HepG2 (cell line): ENCODE measurements around the gene GIPC1. TPM values are rescaled to one million over a fixed set of nuclear protein-coding genes. Genes with fewer than 3 reads are reported as not detected.
A peak's percentile ranks its signal among the peaks of the same experiment; 100 is the strongest.

Experiments
- AHR ChIP-seq: IDR thresholded peaks from 2 replicates; pipeline ENCODE4 v1.6.1; 2018; ENCODE audit warnings: missing genetic modification reagents, missing compliant biosample characterization
- ATAD3A ChIP-seq: sonication (generic); formaldehyde crosslinking; IDR thresholded peaks from 2 replicates; pipeline ENCODE4 v1.4.0; 2020; ENCODE audit warnings: missing genetic modification reagents
- ATRX ChIP-seq: sonication (generic); formaldehyde crosslinking; IDR thresholded peaks from 2 replicates; pipeline ENCODE4 v1.4.0; 2020; ENCODE audit warnings: missing genetic modification reagents, borderline replicate concordance
- CCDC6 ChIP-seq: sonication (generic); formaldehyde crosslinking; IDR thresholded peaks from 2 replicates; pipeline ENCODE4 v1.8.1; 2022; ENCODE audit warnings: mild to moderate bottlenecking, missing genetic modification reagents, moderate library complexity
- CHCHD3 ChIP-seq: sonication (generic); formaldehyde crosslinking; IDR thresholded peaks from 2 replicates; pipeline ENCODE4 v1.8.0; 2022; ENCODE audit warnings: mild to moderate bottlenecking, missing genetic modification reagents, moderate library complexity
- FOXO1 ChIP-seq: sonication (generic); formaldehyde crosslinking; IDR thresholded peaks from 2 replicates; pipeline ENCODE4 v1.4.0; 2020; ENCODE audit warnings: missing genetic modification reagents
- MTA1 ChIP-seq: sonication (generic); formaldehyde crosslinking; IDR thresholded peaks from 2 replicates; pipeline ENCODE4 v1.4.0; 2020; ENCODE audit warnings: missing genetic modification reagents, mild to moderate bottlenecking, borderline replicate concordance
- MTF1 ChIP-seq: sonication (generic); formaldehyde crosslinking; IDR thresholded peaks from 2 replicates; pipeline ENCODE4 v1.5.0; 2020; ENCODE audit warnings: missing genetic modification reagents
- SOX5 ChIP-seq: IDR thresholded peaks from 2 replicates; pipeline ENCODE4 v1.6.1; 2016; ENCODE audit warnings: borderline replicate concordance
- TBX3 ChIP-seq: fragments of 450-650 bp; IDR thresholded peaks from 2 replicates; pipeline ENCODE4 v1.6.1; 2017; ENCODE audit warnings: antibody characterized with exemption, mild to moderate bottlenecking, inconsistent platforms, borderline replicate concordance
- ZNF251 ChIP-seq: sonication (generic); formaldehyde crosslinking; IDR thresholded peaks from 2 replicates; pipeline ENCODE4 v1.9.0; 2021; ENCODE audit warnings: mild to moderate bottlenecking, missing genetic modification reagents
- ZNF503 ChIP-seq: sonication (generic); formaldehyde crosslinking; IDR thresholded peaks from 2 replicates; pipeline ENCODE4 v1.4.0; 2020; ENCODE audit warnings: missing genetic modification reagents
- ZNF766 ChIP-seq: sonication (generic); formaldehyde crosslinking; IDR thresholded peaks from 2 replicates; pipeline ENCODE4 v1.5.0; 2020; ENCODE audit warnings: missing genetic modification reagents, borderline replicate concordance
- ZSCAN30 ChIP-seq: sonication (generic); formaldehyde crosslinking; IDR thresholded peaks from 2 replicates; pipeline ENCODE4 v1.5.0; 2020; ENCODE audit warnings: mild to moderate bottlenecking, missing genetic modification reagents
- ZZZ3 ChIP-seq: sonication (generic); formaldehyde crosslinking; IDR thresholded peaks from 2 replicates; pipeline ENCODE4 v1.4.0; 2020; ENCODE audit warnings: missing genetic modification reagents, mild to moderate bottlenecking, borderline replicate concordance
- polyA plus RNA-seq, 8 experiments: library from polyadenylated mRNA; depleted of rRNA in 3 of 8; stranded (reverse) in 7 of 8; unstranded in 1 of 8; fragments of >200 nt; fragmentation: Illumina TruSeq in 4 of 8; extraction: Trizol in 4 of 8; gene quantifications; 2 replicates each; pipeline versions ENCODE4 v1.2.1 to v1.2.3, GENCODE V29; 2011 to 2016; ENCODE audit warnings: low read depth in 4 of 8, missing spikeins in 1 of 8, mixed read lengths in 1 of 8; ENCODE audit not compliant: insufficient read depth in 1 of 8
- total RNA-seq, 5 experiments: library from RNA; depleted of rRNA; stranded (reverse); fragments of >200 nt; fragmentation: Illumina TruSeq; extraction: Trizol; gene quantifications; 2 replicates each; pipeline ENCODE4 v1.2.3, GENCODE V29; 2016; ENCODE audit warnings: low read depth in 1 of 5
- TF ChIP-seq, protein P1 (sequence below): sonication (generic); formaldehyde crosslinking; IDR thresholded peaks from 2 replicates; pipeline ENCODE4 v1.8.0; 2022; ENCODE audit warnings: missing genetic modification reagents, mild to moderate bottlenecking, inconsistent platforms, borderline replicate concordance
- TF ChIP-seq, protein P2 (sequence below): IDR thresholded peaks from 2 replicates; pipeline ENCODE4 v1.6.1; 2016; ENCODE audit warnings: missing compliant biosample characterization, missing genetic modification reagents, borderline replicate concordance
- TF ChIP-seq, protein P3 (sequence below): IDR thresholded peaks from 2 replicates; pipeline ENCODE4 v1.6.1; 2018; ENCODE audit warnings: missing genetic modification reagents
- TF ChIP-seq, protein P4 (sequence below): fragments of 450-650 bp; IDR thresholded peaks from 2 replicates; pipeline ENCODE4 v1.6.1; 2017; ENCODE audit warnings: mild to moderate bottlenecking
- TF ChIP-seq, protein P5 (sequence below): sonication (generic); formaldehyde crosslinking; IDR thresholded peaks from 2 replicates; pipeline ENCODE4 v1.5.1; 2020; ENCODE audit warnings: missing genetic modification reagents, mild to moderate bottlenecking, borderline replicate concordance

GIPC1 gene
- total and polyA plus RNA-seq, 2 of the 13 experiments (the other 11 are each of a cell fraction or from before 2014, with no cell fraction given), result 27.1 to 48.1 TPM

DNA sequence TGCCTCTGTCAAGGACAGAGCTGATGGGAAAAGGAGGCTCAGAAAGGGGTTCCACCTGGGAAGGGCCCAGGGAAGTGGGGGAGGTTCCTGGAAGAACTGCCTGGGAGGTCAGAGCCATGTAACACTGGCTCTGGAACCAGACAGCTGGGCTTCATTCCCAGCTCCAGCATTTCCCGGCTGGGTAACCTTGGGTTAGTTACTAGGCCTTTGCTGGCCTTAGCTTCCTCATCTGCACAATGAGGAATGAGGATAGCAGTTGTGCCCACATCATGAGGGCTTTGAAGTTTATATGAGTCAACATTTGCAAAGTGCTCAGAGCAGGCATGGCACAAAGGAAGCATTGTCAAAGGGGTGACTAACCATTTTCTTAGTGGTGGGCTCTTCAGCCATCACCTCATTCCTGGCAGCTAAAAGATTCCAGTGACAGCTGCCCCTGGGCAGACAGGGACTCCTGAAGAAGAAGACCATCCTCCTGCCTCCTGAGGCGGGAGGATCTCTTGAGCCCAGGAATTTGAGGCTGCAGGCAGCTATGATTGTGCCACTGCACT is 24.0 kb upstream of the GIPC1 start (continued):
- TF ChIP-seq, protein P1, sequence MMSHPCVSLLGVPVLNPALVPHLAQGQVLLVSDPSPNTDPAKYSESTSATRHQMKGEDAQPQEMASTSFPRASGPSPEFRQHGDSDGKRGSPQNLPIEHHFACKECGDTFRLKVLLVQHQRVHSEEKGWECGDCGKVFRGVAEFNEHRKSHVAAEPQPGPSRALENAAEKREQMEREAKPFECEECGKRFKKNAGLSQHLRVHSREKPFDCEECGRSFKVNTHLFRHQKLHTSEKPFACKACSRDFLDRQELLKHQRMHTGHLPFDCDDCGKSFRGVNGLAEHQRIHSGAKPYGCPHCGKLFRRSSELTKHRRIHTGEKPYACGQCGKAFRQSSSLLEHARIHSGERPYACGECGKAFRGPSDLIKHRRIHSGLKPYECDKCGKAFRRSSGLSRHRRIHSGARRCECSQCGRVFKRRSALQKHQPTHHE (CRISPR knock-in tag), result no peak
- TF ChIP-seq ZNF766 (CRISPR knock-in tag) (no peak), ATAD3A (no peak), ZNF503 (CRISPR knock-in tag) (peak; percentile 60; the same call in 1 of the 2 replicates), TBX3 (peak; percentile 25; the same call in 1 of the 2 replicates), ZZZ3 (CRISPR knock-in tag) (no peak), ATRX (CRISPR knock-in tag) (no peak), ZSCAN30 (CRISPR knock-in tag) (no peak), ZNF251 (CRISPR knock-in tag) (no peak), SOX5 (CRISPR knock-in tag) (peak; percentile 91), AHR (CRISPR knock-in tag) (0 out of 2 replicates have a peak, but pooled peaks have one; percentile 49), CCDC6 (CRISPR knock-in tag) (no peak), CHCHD3 (CRISPR knock-in tag) (no peak), MTF1 (CRISPR knock-in tag) (no peak), MTA1 (no peak), FOXO1 (0 out of 2 replicates have a peak, but pooled peaks have one; percentile 52)
- TF ChIP-seq, protein P2, sequence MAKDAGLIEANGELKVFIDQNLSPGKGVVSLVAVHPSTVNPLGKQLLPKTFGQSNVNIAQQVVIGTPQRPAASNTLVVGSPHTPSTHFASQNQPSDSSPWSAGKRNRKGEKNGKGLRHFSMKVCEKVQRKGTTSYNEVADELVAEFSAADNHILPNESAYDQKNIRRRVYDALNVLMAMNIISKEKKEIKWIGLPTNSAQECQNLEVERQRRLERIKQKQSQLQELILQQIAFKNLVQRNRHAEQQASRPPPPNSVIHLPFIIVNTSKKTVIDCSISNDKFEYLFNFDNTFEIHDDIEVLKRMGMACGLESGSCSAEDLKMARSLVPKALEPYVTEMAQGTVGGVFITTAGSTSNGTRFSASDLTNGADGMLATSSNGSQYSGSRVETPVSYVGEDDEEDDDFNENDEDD (CRISPR knock-in tag), result no peak
- TF ChIP-seq, protein P3, sequence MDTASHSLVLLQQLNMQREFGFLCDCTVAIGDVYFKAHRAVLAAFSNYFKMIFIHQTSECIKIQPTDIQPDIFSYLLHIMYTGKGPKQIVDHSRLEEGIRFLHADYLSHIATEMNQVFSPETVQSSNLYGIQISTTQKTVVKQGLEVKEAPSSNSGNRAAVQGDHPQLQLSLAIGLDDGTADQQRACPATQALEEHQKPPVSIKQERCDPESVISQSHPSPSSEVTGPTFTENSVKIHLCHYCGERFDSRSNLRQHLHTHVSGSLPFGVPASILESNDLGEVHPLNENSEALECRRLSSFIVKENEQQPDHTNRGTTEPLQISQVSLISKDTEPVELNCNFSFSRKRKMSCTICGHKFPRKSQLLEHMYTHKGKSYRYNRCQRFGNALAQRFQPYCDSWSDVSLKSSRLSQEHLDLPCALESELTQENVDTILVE (CRISPR knock-in tag), result peak; percentile 69; the same call in 1 of the 2 replicates
- TF ChIP-seq, protein P4, sequence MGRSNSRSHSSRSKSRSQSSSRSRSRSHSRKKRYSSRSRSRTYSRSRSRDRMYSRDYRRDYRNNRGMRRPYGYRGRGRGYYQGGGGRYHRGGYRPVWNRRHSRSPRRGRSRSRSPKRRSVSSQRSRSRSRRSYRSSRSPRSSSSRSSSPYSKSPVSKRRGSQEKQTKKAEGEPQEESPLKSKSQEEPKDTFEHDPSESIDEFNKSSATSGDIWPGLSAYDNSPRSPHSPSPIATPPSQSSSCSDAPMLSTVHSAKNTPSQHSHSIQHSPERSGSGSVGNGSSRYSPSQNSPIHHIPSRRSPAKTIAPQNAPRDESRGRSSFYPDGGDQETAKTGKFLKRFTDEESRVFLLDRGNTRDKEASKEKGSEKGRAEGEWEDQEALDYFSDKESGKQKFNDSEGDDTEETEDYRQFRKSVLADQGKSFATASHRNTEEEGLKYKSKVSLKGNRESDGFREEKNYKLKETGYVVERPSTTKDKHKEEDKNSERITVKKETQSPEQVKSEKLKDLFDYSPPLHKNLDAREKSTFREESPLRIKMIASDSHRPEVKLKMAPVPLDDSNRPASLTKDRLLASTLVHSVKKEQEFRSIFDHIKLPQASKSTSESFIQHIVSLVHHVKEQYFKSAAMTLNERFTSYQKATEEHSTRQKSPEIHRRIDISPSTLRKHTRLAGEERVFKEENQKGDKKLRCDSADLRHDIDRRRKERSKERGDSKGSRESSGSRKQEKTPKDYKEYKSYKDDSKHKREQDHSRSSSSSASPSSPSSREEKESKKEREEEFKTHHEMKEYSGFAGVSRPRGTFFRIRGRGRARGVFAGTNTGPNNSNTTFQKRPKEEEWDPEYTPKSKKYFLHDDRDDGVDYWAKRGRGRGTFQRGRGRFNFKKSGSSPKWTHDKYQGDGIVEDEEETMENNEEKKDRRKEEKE, result no peak
- TF ChIP-seq, protein P5, sequence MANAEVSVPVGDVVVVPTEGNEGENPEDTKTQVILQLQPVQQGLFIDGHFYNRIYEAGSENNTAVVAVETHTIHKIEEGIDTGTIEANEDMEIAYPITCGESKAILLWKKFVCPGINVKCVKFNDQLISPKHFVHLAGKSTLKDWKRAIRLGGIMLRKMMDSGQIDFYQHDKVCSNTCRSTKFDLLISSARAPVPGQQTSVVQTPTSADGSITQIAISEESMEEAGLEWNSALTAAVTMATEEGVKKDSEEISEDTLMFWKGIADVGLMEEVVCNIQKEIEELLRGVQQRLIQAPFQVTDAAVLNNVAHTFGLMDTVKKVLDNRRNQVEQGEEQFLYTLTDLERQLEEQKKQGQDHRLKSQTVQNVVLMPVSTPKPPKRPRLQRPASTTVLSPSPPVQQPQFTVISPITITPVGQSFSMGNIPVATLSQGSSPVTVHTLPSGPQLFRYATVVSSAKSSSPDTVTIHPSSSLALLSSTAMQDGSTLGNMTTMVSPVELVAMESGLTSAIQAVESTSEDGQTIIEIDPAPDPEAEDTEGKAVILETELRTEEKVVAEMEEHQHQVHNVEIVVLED (CRISPR knock-in tag), result no peak
